GM19452 (cell line): ENCODE measurements around the gene TFPT.
"Not testable (repeated sequence)": the region's sequence is repeated elsewhere in the genome, so short reads cannot be mapped to it uniquely, and the experiment has no call there.

ENCODE experiments used
- ATAC-seq: cut with Tn5 transposase; IDR thresholded peaks from one replicate; pipeline ENCODE4 v1.9.1; 2021; ENCODE audit not compliant: unreplicated experiment

Gene TFPT

GRCh38 chr19:54124393-54124792 is 8.9 kb upstream of the TFPT start:
- ATAC-seq: no peak

- no peak for ATAC-seq
These were observed 8.2 kb upstream of the TFPT start for GRCh38 chr19:54123682-54124081.

GRCh38 chr19:54121259-54121658 is 5.8 kb upstream of the TFPT start:
- ATAC-seq: no peak

- ATAC-seq: no peak
These were observed 933 bp downstream of the TFPT start for GRCh38 chr19:54114340-54115108.

GRCh38 chr19:54109651-54110050 is 5.8 kb downstream of the TFPT start:
- ATAC-seq: no peak

- no peak for ATAC-seq
These were observed 7.0 kb downstream of the TFPT start for GRCh38 chr19:54108496-54108895.

- no peak for ATAC-seq
These were observed 7.5 kb downstream of the TFPT start for GRCh38 chr19:54107876-54108490.

- ATAC-seq: no peak
These were observed 8.7 kb downstream of the TFPT start for GRCh38 chr19:54106716-54107115.

GRCh38 chr19:54105796-54106195 is 9.7 kb downstream of the TFPT start:
- ATAC-seq: no peak

GRCh38 chr19:54104998-54105715 is 10.3 kb downstream of the TFPT start:
- no peak for ATAC-seq

GRCh38 chr19:54102421-54103169 is 12.9 kb downstream of the TFPT start, which contains the start of gene NDUFA3:
Gene NDUFA3 (plus strand): TSS chr19:54102855. CDS start chr19:54102879, 24 bp downstream.
- ATAC-seq: peak; percentile 97

GRCh38 chr19:54100561-54100960 is 14.9 kb downstream of the TFPT start, which contains the start of gene OSCAR:
Gene OSCAR (minus strand): TSS chr19:54100803. CDS start chr19:54100792, 11 bp downstream.
- ATAC-seq: no peak

GRCh38 chr19:54099903-54100255 is 15.6 kb downstream of the TFPT start:
- not testable (repeated sequence) for ATAC-seq

GRCh38 chr19:54099190-54099902 is 16.1 kb downstream of the TFPT start:
- no peak for ATAC-seq

- ATAC-seq: no peak
These were observed 18.8 kb downstream of the TFPT start for GRCh38 chr19:54096617-54097106.

- not testable (repeated sequence) for ATAC-seq
These were observed 19.4 kb downstream of the TFPT start for GRCh38 chr19:54095859-54096616.

- no peak for ATAC-seq
These were observed 20.2 kb downstream of the TFPT start for GRCh38 chr19:54095136-54095858.

- ATAC-seq: no peak
These were observed 20.9 kb downstream of the TFPT start for GRCh38 chr19:54094426-54095000.

- ATAC-seq: no peak
These were observed 31.0 kb downstream of the TFPT start for GRCh38 chr19:54084410-54084809.
